ENCODE data around the gene MOCOS. TPM values are rescaled to one million over a fixed set of nuclear protein-coding genes. Genes with fewer than 3 reads are reported as not detected.

MOCOS gene
- total and polyA plus RNA-seq, 2 of the 13 experiments (the other 11 are each of a cell fraction or from before 2014, with no cell fraction given): 7.7 to 15.4 TPM

- peak; percentile 91 for TF ChIP-seq ZNF142 (CRISPR knock-in tag; IDR thresholded peaks at IDR 0.05)
- peak; percentile 50; the same call in 1 of the 2 replicates for TF ChIP-seq ERF (CRISPR knock-in tag; IDR thresholded peaks at IDR 0.05)
- no peak for TF ChIP-seq GTF3A (CRISPR knock-in tag; conservative IDR thresholded peaks at IDR 0.05)
- no peak for TF ChIP-seq ZBTB34 (CRISPR knock-in tag; IDR thresholded peaks at IDR 0.05)
- TF ChIP-seq PHF20 (CRISPR knock-in tag; IDR thresholded peaks at IDR 0.05): peak; percentile 62; the same call in 1 of the 2 replicates
- peak; percentile 22; the same call in 1 of the 2 replicates for TF ChIP-seq ZBTB20 (CRISPR knock-in tag; IDR thresholded peaks at IDR 0.05; ENCODE audit: borderline replicate concordance, low read depth)
- no peak for TF ChIP-seq CEBPZ (IDR thresholded peaks at IDR 0.05; ENCODE audit: low read length)
- TF ChIP-seq UBTF (CRISPR knock-in tag; IDR thresholded peaks at IDR 0.05): peak; percentile 88
- peak; percentile 47; the same call in 1 of the 2 replicates for TF ChIP-seq RXRB (CRISPR knock-in tag; IDR thresholded peaks at IDR 0.05; ENCODE audit: borderline replicate concordance)
- TF ChIP-seq SIN3A (IDR thresholded peaks at IDR 0.05; ENCODE audit: borderline replicate concordance, low read depth, low read length): peak; percentile 81; the same call in 1 of the 2 replicates
- TF ChIP-seq CAMTA2 (CRISPR knock-in tag; IDR thresholded peaks at IDR 0.05; ENCODE audit: borderline replicate concordance): peak; percentile 80
- TF ChIP-seq ZNF782 (CRISPR knock-in tag; IDR thresholded peaks at IDR 0.05; ENCODE audit: borderline replicate concordance): no peak
- no peak for TF ChIP-seq NR1H2 (CRISPR knock-in tag; IDR thresholded peaks at IDR 0.05; ENCODE audit: borderline replicate concordance, low read depth)
- no peak for TF ChIP-seq ZNF124 (CRISPR knock-in tag; IDR thresholded peaks at IDR 0.05)
- no peak; the same call in 1 of the 2 replicates for TF ChIP-seq BRD4 (CRISPR knock-in tag; IDR thresholded peaks at IDR 0.05)
- peak; percentile 77 for TF ChIP-seq RBM39 (IDR thresholded peaks at IDR 0.05; ENCODE audit: low read depth, low read length, poor library complexity, severe bottlenecking)
Observed at GRCh38 chr18:36187193-36187825, at the start of gene MOCOS (continued).
